GM23338 (cell line): ENCODE results near the gene PF4V1. TPM values are rescaled to one million over a fixed set of nuclear protein-coding genes. Genes with fewer than 3 reads are reported as not detected.

Source experiments
- ATAC-seq: fragments of 200-7000 bp; cut with Tn5 transposase; 3 replicates; pipeline ENCODE4 v1.9.1; 2020
- DNase-seq: peaks from one replicate; pipeline ENCODE4 v3.0.0-alpha.2; 2015; ENCODE audit warnings: low spot score
- H2AFZ ChIP-seq: fragments of 200-600 bp; sonication (generic); 2 replicates; pipeline ENCODE4 v1.8.0; 2016; ENCODE audit warnings: antibody characterized with exemption, mild to moderate bottlenecking, moderate library complexity
- H3F3A ChIP-seq: fragments of 200-600 bp; sonication (generic); replicated peaks from 2 replicates; pipeline ENCODE4 v1.8.0; 2017; ENCODE audit warnings: antibody characterized with exemption, mixed run types, low read depth
- H3K27ac ChIP-seq: fragments of 200-600 bp; sonication (generic); 2 replicates; pipeline ENCODE4 v1.6.1; 2016; ENCODE audit warnings: low read depth
- H3K27me3 ChIP-seq: fragments of 200-600 bp; sonication (generic); 2 replicates; pipeline ENCODE4 v1.8.0; 2016; ENCODE audit warnings: mild to moderate bottlenecking, mixed run types, moderate library complexity; ENCODE audit not compliant: insufficient read depth
- H3K36me3 ChIP-seq: fragments of 200-600 bp; sonication (generic); 2 replicates; pipeline ENCODE4 v1.8.0; 2016; ENCODE audit warnings: mild to moderate bottlenecking; ENCODE audit not compliant: insufficient read depth
- H3K4me1 ChIP-seq: fragments of 200-600 bp; sonication (generic); 2 replicates; pipeline ENCODE4 v1.8.0; 2016; ENCODE audit warnings: mild to moderate bottlenecking, moderate library complexity; ENCODE audit not compliant: insufficient read depth
- H3K4me2 ChIP-seq: fragments of 200-600 bp; sonication (generic); 2 replicates; pipeline ENCODE4 v1.7.1; 2017; ENCODE audit warnings: mixed run types
- H3K4me3 ChIP-seq: fragments of 200-600 bp; sonication (generic); 2 replicates; pipeline ENCODE4 v1.6.1; 2016; ENCODE audit warnings: mixed run types
- H3K79me2 ChIP-seq: fragments of 200-600 bp; sonication (generic); replicated peaks from 2 replicates; pipeline ENCODE4 v1.8.0; 2017; ENCODE audit warnings: mild to moderate bottlenecking; ENCODE audit not compliant: insufficient read depth
- H3K9me2 ChIP-seq: fragments of 200-600 bp; sonication (generic); 2 replicates; pipeline ENCODE4 v1.8.0; 2017; ENCODE audit not compliant: insufficient read depth
- H4K20me1 ChIP-seq: fragments of 200-600 bp; sonication (generic); replicated peaks from 2 replicates; pipeline ENCODE4 v1.8.0; 2017; ENCODE audit warnings: mild to moderate bottlenecking; ENCODE audit not compliant: insufficient read depth
- H3K27ac Mint-ChIP-seq: 2 replicates; pipeline ENCODE4 v1.8.0; 2020; ENCODE audit warnings: inconsistent platforms, mild to moderate bottlenecking, moderate library complexity, mixed read lengths
- H3K27me3 Mint-ChIP-seq: 3 replicates; pipeline ENCODE4 v1.8.0; 2022; ENCODE audit warnings: low read depth, mild to moderate bottlenecking, moderate library complexity, mixed read lengths, inconsistent platforms; ENCODE audit not compliant: insufficient read depth, poor library complexity
- H3K36me3 Mint-ChIP-seq: 3 replicates; pipeline ENCODE4 v1.8.0; 2021; ENCODE audit warnings: low read depth, mild to moderate bottlenecking, inconsistent platforms, moderate library complexity, mixed read lengths
- H3K4me1 Mint-ChIP-seq: 3 replicates; pipeline ENCODE4 v1.8.0; 2020; ENCODE audit warnings: mild to moderate bottlenecking, inconsistent platforms, mixed read lengths
- H3K4me3 Mint-ChIP-seq: 3 replicates; pipeline ENCODE4 v1.8.0; 2021; ENCODE audit warnings: moderate library complexity, mild to moderate bottlenecking, inconsistent platforms, mixed read lengths
- H3K9me3 Mint-ChIP-seq: 3 replicates; pipeline ENCODE4 v1.8.0; 2020; ENCODE audit warnings: moderate library complexity, mild to moderate bottlenecking, inconsistent platforms, mixed read lengths
- CREB1 ChIP-seq: fragments of 250-450 bp; sonication (Bioruptor Pico); IDR thresholded peaks from 2 replicates; pipeline ENCODE4 v1.5.0; 2020; ENCODE audit warnings: low read depth, mild to moderate bottlenecking, moderate library complexity
- CTCF ChIP-seq, 2 experiments: fragments of 200-600 bp in 1 of 2; sonication (generic) in 1 of 2; conservative IDR thresholded peaks; 2 replicates each; pipeline versions ENCODE4 v1.5.1 to v1.6.1; 2016 to 2017; ENCODE audit warnings: antibody characterized with exemption in 2 of 2, low read depth in 2 of 2, mild to moderate bottlenecking in 2 of 2, moderate library complexity in 1 of 2
- ETS1 ChIP-seq: IDR thresholded peaks from 2 replicates; pipeline ENCODE4 v1.6.1; 2016; ENCODE audit warnings: antibody characterized with exemption
- EZH2 ChIP-seq: fragments of 200-600 bp; sonication (generic); IDR thresholded peaks from one replicate; pipeline ENCODE4 v1.8.0; 2017; ENCODE audit warnings: antibody characterized with exemption, mild to moderate bottlenecking, low read depth; ENCODE audit not compliant: unreplicated experiment
- EZH2phosphoT487 ChIP-seq: fragments of 200-600 bp; sonication (generic); IDR thresholded peaks from one replicate; pipeline ENCODE4 v1.8.1; 2018; ENCODE audit warnings: antibody characterized with exemption; ENCODE audit not compliant: unreplicated experiment
- JUNB ChIP-seq: IDR thresholded peaks from one replicate; pipeline ENCODE4 v1.6.1; 2016; ENCODE audit warnings: antibody characterized with exemption; ENCODE audit not compliant: unreplicated experiment
- NANOG ChIP-seq: IDR thresholded peaks from 2 replicates; pipeline ENCODE4 v1.6.1; 2016; ENCODE audit warnings: antibody characterized with exemption, borderline replicate concordance
- POLR2AphosphoS5 ChIP-seq: IDR thresholded peaks from 2 replicates; pipeline ENCODE4 v1.6.1; 2016; ENCODE audit warnings: antibody characterized with exemption, low read depth
- REST ChIP-seq: IDR thresholded peaks from one replicate; pipeline ENCODE4 v1.6.1; 2018; ENCODE audit warnings: antibody characterized with exemption; ENCODE audit not compliant: unreplicated experiment
- STAT1 ChIP-seq: IDR thresholded peaks from one replicate; pipeline ENCODE4 v1.6.1; 2016; ENCODE audit warnings: antibody characterized with exemption; ENCODE audit not compliant: unreplicated experiment
- ZNF114 ChIP-seq: fragments of 250-450 bp; sonication (Bioruptor Pico); IDR thresholded peaks from 2 replicates; pipeline ENCODE4 v1.5.0; 2020; ENCODE audit warnings: mild to moderate bottlenecking, moderate library complexity
- ZNF331 ChIP-seq: fragments of 250-450 bp; sonication (Bioruptor Pico); IDR thresholded peaks from 2 replicates; pipeline ENCODE4 v1.5.0; 2020; ENCODE audit warnings: low read depth, mild to moderate bottlenecking, moderate library complexity
- ZNF462 ChIP-seq: fragments of 250-450 bp; sonication (Bioruptor Pico); IDR thresholded peaks from 2 replicates; pipeline ENCODE4 v1.5.0; 2020; ENCODE audit warnings: mild to moderate bottlenecking, moderate library complexity
- polyA plus RNA-seq: library from polyadenylated mRNA; unstranded; fragments of >200 nt; fragmentation: Nextera tagmentation; extraction: Ambion mirVana; gene quantifications from 2 replicates; pipeline ENCODE4 v1.2.1, GENCODE V29; 2016
- total RNA-seq: library from RNA; depleted of rRNA; stranded (reverse); fragments of >200 nt; shearing (Covaris generic); gene quantifications from 2 replicates; pipeline ENCODE4 v1.2.3, GENCODE V29; 2014

PF4V1 gene
- total and polyA plus RNA-seq, 2 experiments from 2014 or later, result 0.66 TPM; not detected in 1

- Mint-ChIP-seq H3K36me3 (no peaks in the 10 kb centered on the region; the same call in 2 of the 3 replicates), H3K27ac (no peak overlapping the region), H3K9me3 (no peaks in the 10 kb centered on the region), H3K4me3 (no peak overlapping the region), H3K4me1 (peaks cover 13% of the 10 kb centered on the region), H3K27me3 (no peaks in the 10 kb centered on the region)
- Histone ChIP-seq H2AFZ (no peak overlapping the region), H3K4me3 (no peak overlapping the region), H3K27ac (no peak overlapping the region), H3K27me3 (no peaks in the 10 kb centered on the region), H3F3A (no peaks in the 10 kb centered on the region), H3K9me2 (peaks cover 7% of the 10 kb centered on the region), H4K20me1 (no peaks in the 10 kb centered on the region), H3K36me3 (no peaks in the 10 kb centered on the region), H3K4me2 (no peak overlapping the region), H3K4me1 (peaks cover 5% of the 10 kb centered on the region; the same call in 1 of the 2 replicates), H3K79me2 (no peaks in the 10 kb centered on the region)
- DNase-seq, result no peak
- TF ChIP-seq CTCF (conservative IDR thresholded peaks at IDR 0.05; ENCODE audit: low read depth in 2 of 2) (no peak), EZH2phosphoT487 (no peak), EZH2 (no peak), ZNF114 (CRISPR knock-in tag) (no peak), POLR2AphosphoS5 (no peak), ZNF462 (CRISPR knock-in tag) (no peak), ETS1 (no peak), JUNB (no peak), REST (no peak), STAT1 (no peak), NANOG (no peak), CREB1 (no peak), ZNF331 (no peak)
- ATAC-seq, result no peak
Measured at GRCh38 chr4:73811841-73812240, 41.3 kb upstream of the PF4V1 start.
